HG02884 (cell line): Measurements from ENCODE around the gene SDK1.
"Not testable (repeated sequence)": the region's sequence is repeated elsewhere in the genome, so short reads cannot be mapped to it uniquely, and the experiment has no call there.

Experiments
- ATAC-seq: cut with Tn5 transposase; IDR thresholded peaks from one replicate; pipeline ENCODE4 v1.9.1; 2021; ENCODE audit warnings: mild to moderate bottlenecking, moderate library complexity; ENCODE audit not compliant: unreplicated experiment

Gene SDK1

DNA sequence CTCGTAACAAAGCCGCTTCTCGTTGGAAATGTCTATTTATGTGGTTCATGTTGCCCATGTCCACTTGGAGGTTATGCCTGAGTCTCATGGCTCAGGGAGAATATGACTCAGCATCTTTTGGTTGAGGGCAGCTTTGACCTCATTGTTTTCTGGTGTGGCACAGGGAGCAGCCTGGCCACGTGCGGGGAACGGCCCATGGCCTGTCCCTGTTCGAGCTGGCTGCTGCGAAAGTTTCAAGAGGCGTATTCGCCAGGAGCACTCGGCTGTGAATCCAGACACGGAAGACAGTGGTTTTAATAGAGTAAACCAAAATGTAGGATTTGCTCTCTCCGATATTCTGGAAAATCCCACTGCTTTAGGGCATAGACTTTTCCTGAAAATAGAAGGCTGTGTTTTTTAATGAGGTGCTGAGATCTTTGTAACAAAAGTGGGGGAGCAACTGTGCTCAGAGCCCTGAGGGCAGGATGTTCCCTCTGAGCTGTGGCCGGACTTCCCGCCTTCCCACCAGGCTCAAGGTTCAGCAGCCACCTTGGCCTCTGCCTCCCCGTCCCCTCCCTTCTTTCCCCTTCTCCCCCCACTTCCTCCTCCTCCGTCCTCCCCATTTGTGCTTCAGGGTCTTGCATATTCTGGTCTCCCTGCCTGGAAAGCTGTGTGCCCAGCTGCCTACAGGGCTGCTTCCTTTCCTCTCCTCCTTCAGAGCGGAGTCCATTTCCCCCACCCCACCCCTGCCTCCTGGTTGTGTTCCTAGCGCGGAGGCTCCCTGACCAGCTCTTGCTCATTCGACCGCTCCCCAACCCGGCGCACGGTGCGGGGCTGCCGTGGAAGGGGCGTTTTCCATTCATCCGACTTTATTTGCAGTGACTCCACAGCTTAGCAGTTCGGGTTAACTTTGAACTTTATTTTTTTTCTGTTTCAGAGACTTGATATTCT is 642.0 kb downstream of the SDK1 start:
- ATAC-seq: no peak

DNA sequence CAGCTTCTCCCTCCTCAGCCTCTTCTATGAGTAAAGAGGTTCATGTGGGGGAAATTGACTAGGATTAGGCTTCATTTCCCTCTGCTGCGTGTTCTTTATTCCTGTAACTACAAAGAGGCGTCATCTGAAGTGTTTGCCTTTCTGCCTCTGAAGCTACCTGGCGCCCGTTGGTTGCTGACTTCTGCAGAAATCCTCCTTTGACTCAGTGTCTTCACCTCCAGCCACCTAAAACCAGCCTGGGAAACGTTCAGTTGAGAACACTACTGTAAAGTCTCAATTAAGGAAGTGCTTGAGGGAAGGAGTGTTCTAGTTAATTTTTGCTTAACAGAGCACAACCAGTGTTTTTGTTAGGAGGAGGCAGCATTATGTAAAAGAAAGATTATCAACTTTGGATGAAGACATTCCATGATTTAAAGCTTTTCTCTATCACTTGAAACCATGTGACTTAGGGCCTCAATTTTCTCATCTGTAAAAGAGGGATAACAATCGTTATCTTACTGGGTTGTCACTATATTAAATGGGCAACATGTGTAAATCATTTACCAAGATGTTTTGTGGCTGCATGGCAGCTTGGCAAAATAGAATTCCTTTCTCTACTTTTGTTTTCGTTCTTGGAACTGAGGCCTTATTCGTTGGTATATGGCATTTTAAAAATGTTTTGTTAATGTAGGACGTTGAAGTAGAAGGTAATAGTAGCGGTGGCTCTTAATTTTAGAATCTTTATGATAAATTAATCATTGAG is 642.9 kb downstream of the SDK1 start:
- ATAC-seq: no peak

- ATAC-seq: no peak
These were observed 648.2 kb downstream of the SDK1 start for GRCh38 chr7:3949242-3949640.

DNA sequence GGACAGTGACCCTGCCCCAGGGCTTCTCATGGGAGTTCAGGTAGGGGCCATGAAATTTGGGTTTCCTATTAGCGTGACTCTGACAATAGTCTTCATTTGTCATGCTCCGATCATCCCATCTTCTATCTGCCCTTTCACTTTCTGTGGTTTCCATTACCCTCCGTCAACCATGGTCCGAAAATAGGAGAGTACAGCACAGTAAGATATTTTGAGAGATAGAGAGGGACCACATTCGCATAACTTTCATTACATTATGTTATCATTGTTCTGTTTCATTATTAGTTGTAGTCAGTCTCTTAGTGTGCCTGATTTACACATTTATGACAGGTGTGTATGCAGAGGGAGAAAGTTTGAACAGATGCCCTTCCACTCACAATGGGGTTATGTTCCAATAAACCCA is 649.2 kb downstream of the SDK1 start:
- no peak for ATAC-seq

DNA sequence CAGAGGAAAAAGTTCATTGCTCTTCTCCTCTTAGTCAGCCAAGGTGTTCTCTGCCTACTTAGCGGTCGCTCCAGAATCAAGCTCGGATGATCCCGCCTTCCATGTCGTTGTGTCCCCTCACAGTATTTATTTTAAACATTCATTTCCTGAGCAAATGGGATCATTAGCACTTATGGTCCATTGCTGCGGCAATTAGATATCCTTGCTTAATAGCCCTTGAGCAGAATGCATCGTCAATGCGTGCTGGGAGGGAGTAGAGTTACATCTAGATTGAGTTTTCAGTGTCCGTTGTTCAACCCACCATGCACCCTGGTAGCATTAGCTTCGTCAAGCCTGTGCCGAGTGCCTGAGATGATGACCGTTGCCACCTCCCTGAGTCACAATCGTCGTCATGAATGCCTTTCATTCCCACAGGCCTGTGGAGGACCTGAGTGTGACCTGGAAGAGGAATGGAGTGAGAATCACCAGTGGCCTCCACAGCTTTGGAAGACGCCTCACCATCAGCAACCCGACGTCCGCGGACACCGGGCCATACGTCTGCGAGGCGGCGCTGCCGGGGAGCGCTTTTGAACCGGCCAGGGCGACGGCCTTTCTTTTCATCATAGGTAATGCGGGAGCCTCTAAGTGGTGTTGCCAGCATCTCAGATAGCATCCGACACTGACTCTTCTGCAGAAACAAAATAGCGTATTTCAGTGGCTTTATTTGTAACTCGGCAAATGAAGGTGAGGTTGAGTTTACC is 650.4 kb downstream of the SDK1 start:
- ATAC-seq: no peak

- ATAC-seq: no peak
These were observed 652.1 kb downstream of the SDK1 start for GRCh38 chr7:3953133-3953532.

GRCh38 chr7:3953946-3954345 is 652.9 kb downstream of the SDK1 start:
- ATAC-seq: no peak

GRCh38 chr7:3955026-3955425 is 654.0 kb downstream of the SDK1 start:
- no peak for ATAC-seq

GRCh38 chr7:3955751-3956696 is 655.0 kb downstream of the SDK1 start:
- peak; percentile 74 for ATAC-seq

DNA sequence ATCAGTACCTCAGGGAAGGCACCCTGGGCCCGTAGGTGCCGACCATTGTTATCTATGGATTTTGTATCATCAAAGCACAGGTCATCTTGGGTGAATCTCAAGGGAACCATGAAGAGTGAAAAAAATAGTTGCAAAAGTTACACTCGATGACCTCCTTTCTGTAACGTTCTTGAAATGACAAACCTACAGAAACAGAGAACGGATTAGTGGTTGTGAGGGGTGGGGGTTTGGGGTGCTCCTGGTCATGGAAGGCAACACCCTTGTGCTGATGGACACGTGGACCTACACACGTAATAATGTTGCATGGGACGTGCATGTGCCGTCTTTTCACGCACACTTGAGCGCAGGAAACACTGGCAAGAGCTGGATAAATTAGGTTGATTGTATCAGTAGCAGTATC is 655.9 kb downstream of the SDK1 start:
- no peak for ATAC-seq

- ATAC-seq: no peak
These were observed 656.5 kb downstream of the SDK1 start for GRCh38 chr7:3957472-3958108.

DNA sequence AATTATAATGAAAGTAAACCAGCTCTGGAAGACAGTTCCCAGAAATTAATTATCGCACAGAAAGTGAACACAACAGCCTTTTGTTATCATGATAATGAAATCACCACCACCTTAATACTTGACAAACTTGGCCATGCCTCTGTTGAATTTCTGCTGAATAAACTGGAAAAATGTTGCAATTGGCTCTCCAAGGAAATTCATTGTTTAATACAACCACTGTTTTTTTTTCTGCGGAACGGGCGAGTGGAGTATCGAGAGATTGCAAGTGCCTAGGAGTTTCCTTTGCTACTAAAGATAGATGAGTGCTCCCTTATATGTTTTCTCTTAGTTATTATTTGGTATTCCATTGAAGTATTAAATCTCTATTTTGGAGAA is 657.0 kb downstream of the SDK1 start:
- ATAC-seq: no peak

DNA sequence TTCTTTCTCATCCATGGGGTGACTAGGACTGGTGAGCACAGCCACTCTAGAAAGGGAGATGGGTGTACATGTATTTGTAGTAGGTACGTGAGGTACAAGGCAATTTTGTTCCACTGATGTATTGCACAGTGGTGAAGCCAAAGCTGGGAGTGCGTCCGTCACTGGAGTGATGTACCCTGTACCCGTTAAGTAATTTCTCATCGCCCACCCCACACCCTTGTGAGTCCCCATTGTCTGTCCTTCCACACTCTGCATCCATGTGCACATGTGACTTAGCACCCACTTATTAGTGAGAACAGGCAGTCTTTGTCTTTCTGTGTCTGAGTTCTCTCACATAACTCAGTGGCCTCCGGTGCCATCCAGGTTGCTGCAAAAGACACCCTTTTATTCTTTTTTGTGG is 658.3 kb downstream of the SDK1 start:
- ATAC-seq: no peak

- ATAC-seq: no peak
These were observed 659.2 kb downstream of the SDK1 start for GRCh38 chr7:3960050-3960763.

DNA sequence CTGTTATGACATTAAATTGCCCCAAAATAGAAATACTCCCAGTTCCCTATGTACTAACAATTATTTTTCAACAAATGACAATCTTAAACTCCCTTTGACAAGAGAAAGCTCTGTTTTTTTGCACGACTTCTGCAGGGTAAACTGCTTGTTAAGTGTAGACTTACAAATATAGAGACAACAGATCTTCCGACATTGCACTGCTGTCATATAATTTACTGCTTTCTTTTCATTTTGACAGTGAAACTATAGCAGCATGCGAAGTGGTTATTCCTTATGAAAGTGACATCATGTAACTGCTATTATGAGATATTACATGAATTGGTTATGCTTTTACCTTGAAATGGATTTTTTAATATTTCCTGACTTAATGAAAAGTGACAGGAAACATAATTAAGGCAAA is 659.9 kb downstream of the SDK1 start:
- no peak for ATAC-seq

GRCh38 chr7:3961857-3962503 is 660.9 kb downstream of the SDK1 start:
- no peak for ATAC-seq

DNA sequence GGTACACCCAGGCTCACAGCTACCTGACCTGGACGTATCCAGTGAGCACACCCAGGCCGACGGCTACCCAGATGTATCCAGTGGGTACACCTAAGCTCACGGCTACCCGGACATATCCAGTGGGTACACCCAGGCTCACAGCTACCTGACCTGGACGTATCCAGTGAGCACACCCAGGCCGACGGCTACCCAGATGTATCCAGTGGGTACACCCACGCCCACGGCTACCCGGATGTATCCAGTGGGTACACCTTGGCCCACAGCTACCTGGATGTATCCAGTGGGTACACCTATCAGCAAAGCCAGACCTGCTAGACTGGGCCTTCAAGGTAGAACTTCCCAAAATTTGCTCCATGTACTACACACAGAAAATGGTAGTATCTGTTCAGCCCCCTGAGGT is 662.7 kb downstream of the SDK1 start:
- ATAC-seq: not testable (repeated sequence)

- no peak for ATAC-seq
These were observed 664.0 kb downstream of the SDK1 start for GRCh38 chr7:3964980-3965606.
